ENCODE results near the gene CDKAL1.

Gene CDKAL1

DNA sequence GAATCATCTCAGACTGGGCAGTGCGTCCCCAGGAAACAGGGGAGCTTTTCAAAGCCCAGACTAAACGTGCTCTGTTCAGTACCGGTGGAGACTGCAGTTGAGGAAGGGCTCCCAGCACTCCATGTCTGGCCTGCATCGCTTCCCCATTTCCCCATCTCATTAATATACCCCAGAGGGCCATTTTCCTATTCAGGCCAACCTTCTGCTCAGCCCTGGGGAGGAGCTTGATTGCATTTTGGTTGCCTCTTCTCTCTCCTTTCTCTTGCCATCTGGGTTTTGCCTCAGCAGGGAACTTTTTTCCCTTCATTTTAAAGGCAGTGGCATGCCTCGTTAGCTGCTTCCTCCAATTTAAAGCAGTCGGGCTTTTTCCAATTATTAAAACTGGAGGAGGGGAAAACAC, 665.0 kb downstream of the CDKAL1 start:
- Histone ChIP-seq H3K27me3 (ENCODE audit: insufficient read depth, low read length, poor library complexity, severe bottlenecking) (no peaks in the 10 kb centered on the region), H3K4me2 (ENCODE audit: low read depth, low read length, poor library complexity, severe bottlenecking) (no peak overlapping the region), H3F3A (ENCODE audit: low read depth) (no peaks in the 10 kb centered on the region), H2AFZ (ENCODE audit: low read length) (no peak overlapping the region), H3K36me3 (ENCODE audit: insufficient read depth, low read length) (peaks cover 17% of the 10 kb centered on the region; the same call in 1 of the 2 replicates), H3K79me2 (ENCODE audit: insufficient read depth, low read length) (no peaks in the 10 kb centered on the region), H3K4me1 (ENCODE audit: insufficient read depth, low read length, poor library complexity, severe bottlenecking) (peaks cover 18% of the 10 kb centered on the region), H3K9me2 (replicated peaks; ENCODE audit: low read depth, low read length) (no peaks in the 10 kb centered on the region), H3K9me3 (ENCODE audit: insufficient read depth, low read depth, low read length) (no peaks in the 10 kb centered on the region), H4K20me1 (ENCODE audit: insufficient read depth, low read length, poor library complexity, severe bottlenecking) (no peaks in the 10 kb centered on the region), H3K9ac (ENCODE audit: low read depth, low read length, poor library complexity, severe bottlenecking) (no peak overlapping the region), H3K4me3 (ENCODE audit: low read length, poor library complexity, severe bottlenecking) (no peak overlapping the region)
- no peak for TF ChIP-seq EZH2phosphoT487 (IDR thresholded peaks at IDR 0.05; ENCODE audit: borderline replicate concordance)
- TF ChIP-seq, protein P1, sequence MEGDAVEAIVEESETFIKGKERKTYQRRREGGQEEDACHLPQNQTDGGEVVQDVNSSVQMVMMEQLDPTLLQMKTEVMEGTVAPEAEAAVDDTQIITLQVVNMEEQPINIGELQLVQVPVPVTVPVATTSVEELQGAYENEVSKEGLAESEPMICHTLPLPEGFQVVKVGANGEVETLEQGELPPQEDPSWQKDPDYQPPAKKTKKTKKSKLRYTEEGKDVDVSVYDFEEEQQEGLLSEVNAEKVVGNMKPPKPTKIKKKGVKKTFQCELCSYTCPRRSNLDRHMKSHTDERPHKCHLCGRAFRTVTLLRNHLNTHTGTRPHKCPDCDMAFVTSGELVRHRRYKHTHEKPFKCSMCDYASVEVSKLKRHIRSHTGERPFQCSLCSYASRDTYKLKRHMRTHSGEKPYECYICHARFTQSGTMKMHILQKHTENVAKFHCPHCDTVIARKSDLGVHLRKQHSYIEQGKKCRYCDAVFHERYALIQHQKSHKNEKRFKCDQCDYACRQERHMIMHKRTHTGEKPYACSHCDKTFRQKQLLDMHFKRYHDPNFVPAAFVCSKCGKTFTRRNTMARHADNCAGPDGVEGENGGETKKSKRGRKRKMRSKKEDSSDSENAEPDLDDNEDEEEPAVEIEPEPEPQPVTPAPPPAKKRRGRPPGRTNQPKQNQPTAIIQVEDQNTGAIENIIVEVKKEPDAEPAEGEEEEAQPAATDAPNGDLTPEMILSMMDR (conservative IDR thresholded peaks at IDR 0.05; ENCODE audit: low read length), result no peak

DNA sequence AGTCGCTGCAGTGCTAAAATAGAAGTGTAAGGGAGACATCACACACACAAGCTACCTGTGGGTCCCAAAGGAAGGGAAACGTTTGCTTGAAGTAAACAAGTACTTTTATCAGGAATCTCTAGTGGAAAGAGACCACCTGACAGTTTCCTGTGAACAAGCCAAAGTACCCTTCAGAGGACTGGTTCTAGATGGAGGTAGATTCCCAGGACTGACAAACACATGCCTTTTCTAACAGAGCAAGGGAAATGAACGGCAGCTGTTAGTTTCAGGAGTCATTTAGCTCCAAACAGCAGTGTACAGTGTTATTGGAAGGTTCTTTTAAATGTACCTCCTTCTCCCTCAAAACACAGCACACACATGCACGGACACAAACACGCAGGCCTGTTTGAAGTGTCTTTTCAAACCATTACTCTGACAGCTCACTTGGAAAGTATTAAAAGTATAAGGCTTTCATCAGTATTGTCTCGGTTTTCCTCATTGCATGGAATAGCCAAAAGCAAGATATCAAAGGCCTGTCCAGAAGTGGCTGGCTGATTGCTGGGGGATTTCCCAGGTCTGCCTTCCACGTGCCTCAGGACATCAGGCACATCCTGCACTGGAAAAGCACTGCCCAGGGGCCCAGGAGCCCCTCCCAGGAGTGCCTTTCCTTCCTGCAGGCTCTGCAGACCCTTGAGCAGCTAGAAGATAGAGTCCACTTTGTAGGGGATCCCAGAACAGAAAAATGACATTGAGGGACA, 666.0 kb downstream of the CDKAL1 start:
- H3K9ac ChIP-seq (ENCODE audit: low read depth, low read length, poor library complexity, severe bottlenecking), result no peak overlapping the region
- no peaks in the 10 kb centered on the region for H3K9me3 ChIP-seq (ENCODE audit: insufficient read depth, low read depth, low read length)
- no peak overlapping the region for H3K4me3 ChIP-seq (ENCODE audit: low read length, poor library complexity, severe bottlenecking)
- H2AFZ ChIP-seq (ENCODE audit: low read length), result no peak overlapping the region
- H3K4me1 ChIP-seq (ENCODE audit: insufficient read depth, low read length, poor library complexity, severe bottlenecking), result peaks cover 15% of the 10 kb centered on the region
- TF ChIP-seq, protein P1 (conservative IDR thresholded peaks at IDR 0.05; ENCODE audit: low read length), result no peak
- TF ChIP-seq EZH2phosphoT487 (IDR thresholded peaks at IDR 0.05; ENCODE audit: borderline replicate concordance), result no peak
- H4K20me1 ChIP-seq (ENCODE audit: insufficient read depth, low read length, poor library complexity, severe bottlenecking), result no peaks in the 10 kb centered on the region
- H3K27me3 ChIP-seq (ENCODE audit: insufficient read depth, low read length, poor library complexity, severe bottlenecking), result no peaks in the 10 kb centered on the region
- H3K79me2 ChIP-seq (ENCODE audit: insufficient read depth, low read length), result no peaks in the 10 kb centered on the region
- H3K4me2 ChIP-seq (ENCODE audit: low read depth, low read length, poor library complexity, severe bottlenecking), result no peak overlapping the region
- H3F3A ChIP-seq (ENCODE audit: low read depth), result no peaks in the 10 kb centered on the region
- peaks cover 23% of the 10 kb centered on the region; the same call in 1 of the 2 replicates for H3K36me3 ChIP-seq (ENCODE audit: insufficient read depth, low read length)
- H3K9me2 ChIP-seq (replicated peaks; ENCODE audit: low read depth, low read length), result no peaks in the 10 kb centered on the region

DNA sequence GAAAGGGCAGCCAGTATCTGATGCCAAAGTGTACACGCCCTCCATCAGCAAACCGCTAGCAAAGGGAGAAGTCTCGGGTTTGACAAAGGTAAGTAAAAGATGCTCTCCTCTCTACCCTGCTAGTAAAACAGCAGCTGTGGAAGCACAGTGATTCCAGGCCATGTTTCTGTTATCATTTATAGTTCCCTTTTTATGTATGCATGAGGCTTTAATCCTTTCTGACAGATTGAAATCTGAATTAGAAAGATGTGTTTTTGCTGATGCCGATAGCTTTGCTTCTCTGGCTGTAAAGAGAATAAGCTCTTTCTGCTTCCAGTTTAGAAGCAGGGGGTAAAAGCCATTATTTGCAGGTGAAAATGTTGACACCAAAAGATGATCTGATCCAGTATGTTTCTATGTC, 666.9 kb downstream of the CDKAL1 start:
- H3F3A ChIP-seq (ENCODE audit: low read depth), result no peaks in the 10 kb centered on the region
- H3K36me3 ChIP-seq (ENCODE audit: insufficient read depth, low read length), result peaks cover 24% of the 10 kb centered on the region; the same call in 1 of the 2 replicates
- H2AFZ ChIP-seq (ENCODE audit: low read length), result no peak overlapping the region
- H4K20me1 ChIP-seq (ENCODE audit: insufficient read depth, low read length, poor library complexity, severe bottlenecking), result no peaks in the 10 kb centered on the region
- H3K27me3 ChIP-seq (ENCODE audit: insufficient read depth, low read length, poor library complexity, severe bottlenecking), result no peaks in the 10 kb centered on the region
- no peaks in the 10 kb centered on the region for H3K79me2 ChIP-seq (ENCODE audit: insufficient read depth, low read length)
- no peaks in the 10 kb centered on the region for H3K9me3 ChIP-seq (ENCODE audit: insufficient read depth, low read depth, low read length)
- peaks cover 15% of the 10 kb centered on the region for H3K4me1 ChIP-seq (ENCODE audit: insufficient read depth, low read length, poor library complexity, severe bottlenecking)
- no peak overlapping the region for H3K4me2 ChIP-seq (ENCODE audit: low read depth, low read length, poor library complexity, severe bottlenecking)
- no peaks in the 10 kb centered on the region for H3K9me2 ChIP-seq (replicated peaks; ENCODE audit: low read depth, low read length)
- no peak overlapping the region for H3K4me3 ChIP-seq (ENCODE audit: low read length, poor library complexity, severe bottlenecking)
- H3K9ac ChIP-seq (ENCODE audit: low read depth, low read length, poor library complexity, severe bottlenecking), result no peak overlapping the region
- no peak for TF ChIP-seq EZH2phosphoT487 (IDR thresholded peaks at IDR 0.05; ENCODE audit: borderline replicate concordance)
- TF ChIP-seq, protein P1 (conservative IDR thresholded peaks at IDR 0.05; ENCODE audit: low read length), result no peak
